Loucy (cell line): ENCODE data around the gene GRID1.

ENCODE experiments used
- EZH2phosphoT487 ChIP-seq: fragments of 200-600 bp; IDR thresholded peaks from 2 replicates; pipeline ENCODE4 v1.6.1; 2018; ENCODE audit warnings: antibody characterized with exemption, mild to moderate bottlenecking, moderate library complexity, borderline replicate concordance
- TF ChIP-seq, protein P1 (sequence below): fragments of 200-600 bp; sonication (generic); conservative IDR thresholded peaks from 2 replicates; pipeline ENCODE4 v1.5.1; 2014; ENCODE audit warnings: mild to moderate bottlenecking, antibody characterized with exemption, low read length

DNA sequence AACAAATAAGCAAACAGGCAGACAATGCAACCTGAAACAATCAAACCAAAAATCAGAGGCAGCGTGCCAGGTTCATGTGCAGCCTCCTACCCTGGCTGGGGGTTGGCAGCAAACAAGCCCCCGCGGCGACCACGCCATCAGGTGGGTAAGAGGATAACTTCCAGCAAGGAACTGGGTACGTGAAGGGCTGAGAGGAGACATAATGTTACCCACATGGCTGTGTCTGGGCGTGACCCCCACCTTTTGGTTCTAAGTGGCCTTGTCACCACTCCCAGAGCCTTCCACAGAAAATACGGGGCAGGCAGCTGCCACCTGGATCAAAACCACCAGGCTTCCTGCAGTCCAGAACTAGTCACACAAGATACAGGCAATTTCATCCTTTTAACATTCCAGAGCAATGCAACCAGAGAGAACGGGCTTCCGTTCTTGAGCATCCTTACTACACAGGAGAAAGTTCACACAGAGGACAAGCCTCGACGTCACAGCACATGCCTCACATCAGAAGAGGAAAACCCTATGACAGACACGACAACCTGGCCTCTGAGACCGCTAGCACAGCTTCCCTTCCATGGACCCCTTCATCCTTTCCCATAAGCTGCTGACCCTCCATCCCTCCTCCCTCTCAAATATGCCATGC lies 171.0 kb downstream of the GRID1 start:
- TF ChIP-seq EZH2phosphoT487, result no peak
- TF ChIP-seq, protein P1, sequence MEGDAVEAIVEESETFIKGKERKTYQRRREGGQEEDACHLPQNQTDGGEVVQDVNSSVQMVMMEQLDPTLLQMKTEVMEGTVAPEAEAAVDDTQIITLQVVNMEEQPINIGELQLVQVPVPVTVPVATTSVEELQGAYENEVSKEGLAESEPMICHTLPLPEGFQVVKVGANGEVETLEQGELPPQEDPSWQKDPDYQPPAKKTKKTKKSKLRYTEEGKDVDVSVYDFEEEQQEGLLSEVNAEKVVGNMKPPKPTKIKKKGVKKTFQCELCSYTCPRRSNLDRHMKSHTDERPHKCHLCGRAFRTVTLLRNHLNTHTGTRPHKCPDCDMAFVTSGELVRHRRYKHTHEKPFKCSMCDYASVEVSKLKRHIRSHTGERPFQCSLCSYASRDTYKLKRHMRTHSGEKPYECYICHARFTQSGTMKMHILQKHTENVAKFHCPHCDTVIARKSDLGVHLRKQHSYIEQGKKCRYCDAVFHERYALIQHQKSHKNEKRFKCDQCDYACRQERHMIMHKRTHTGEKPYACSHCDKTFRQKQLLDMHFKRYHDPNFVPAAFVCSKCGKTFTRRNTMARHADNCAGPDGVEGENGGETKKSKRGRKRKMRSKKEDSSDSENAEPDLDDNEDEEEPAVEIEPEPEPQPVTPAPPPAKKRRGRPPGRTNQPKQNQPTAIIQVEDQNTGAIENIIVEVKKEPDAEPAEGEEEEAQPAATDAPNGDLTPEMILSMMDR, result no peak
